SK-MEL-5 (cell line): ENCODE results near the gene PTH1R. TPM values are rescaled to one million over a fixed set of nuclear protein-coding genes. Genes with fewer than 3 reads are reported as not detected.

Source experiments
- DNase-seq: peaks from one replicate; pipeline ENCODE4 v3.0.0-alpha.2; 2016; ENCODE audit warnings: low read depth, low spot score
- in situ Hi-C: cut with HindIII; loops from 2 replicates; pipeline ENCODE4 v1.10.0; 2016; ENCODE audit warnings: low sequenced_read_pairs, high pct_unique_total_duplicates, low pct_unique_long_range_greater_than_20kb
- total RNA-seq: library from RNA; depleted of rRNA; stranded (reverse); fragments of >200 nt; shearing (Covaris generic); gene quantifications from 2 replicates; pipeline ENCODE4 v1.2.3, GENCODE V29; 2014

Gene PTH1R
- total RNA-seq, 1 experiment from 2014 or later: not detected

DNA sequence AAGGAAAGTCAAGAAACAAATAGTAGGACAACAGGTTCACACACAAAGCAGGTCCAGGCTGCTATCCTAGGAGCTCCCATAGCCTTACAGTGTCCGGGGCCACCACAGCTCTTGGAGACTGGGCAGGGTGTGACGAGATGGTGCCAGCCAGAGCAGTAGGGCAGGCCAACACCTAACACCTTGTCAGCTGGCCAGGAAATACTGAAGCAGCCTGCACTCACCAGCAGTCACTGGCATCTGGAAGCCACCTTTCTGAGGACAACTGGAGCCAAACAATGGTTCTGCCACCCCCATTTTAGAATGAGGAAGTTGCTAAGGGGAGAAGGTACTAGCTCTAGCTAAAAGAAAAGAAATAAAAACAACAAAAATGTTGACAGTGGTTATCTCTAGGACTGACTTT is 51.8 kb downstream of the PTH1R start:
- DNase-seq: no peak
- in situ Hi-C loops: no loop called here

GRCh38 chr3:46930166-46930944 is 52.8 kb downstream of the PTH1R start:
- in situ Hi-C loops: no loop called here
- no peak for DNase-seq

- in situ Hi-C loops: no loop called here
- DNase-seq: peak; percentile 23
Observed at GRCh38 chr3:46930945-46931403, 53.5 kb downstream of the PTH1R start.

DNA sequence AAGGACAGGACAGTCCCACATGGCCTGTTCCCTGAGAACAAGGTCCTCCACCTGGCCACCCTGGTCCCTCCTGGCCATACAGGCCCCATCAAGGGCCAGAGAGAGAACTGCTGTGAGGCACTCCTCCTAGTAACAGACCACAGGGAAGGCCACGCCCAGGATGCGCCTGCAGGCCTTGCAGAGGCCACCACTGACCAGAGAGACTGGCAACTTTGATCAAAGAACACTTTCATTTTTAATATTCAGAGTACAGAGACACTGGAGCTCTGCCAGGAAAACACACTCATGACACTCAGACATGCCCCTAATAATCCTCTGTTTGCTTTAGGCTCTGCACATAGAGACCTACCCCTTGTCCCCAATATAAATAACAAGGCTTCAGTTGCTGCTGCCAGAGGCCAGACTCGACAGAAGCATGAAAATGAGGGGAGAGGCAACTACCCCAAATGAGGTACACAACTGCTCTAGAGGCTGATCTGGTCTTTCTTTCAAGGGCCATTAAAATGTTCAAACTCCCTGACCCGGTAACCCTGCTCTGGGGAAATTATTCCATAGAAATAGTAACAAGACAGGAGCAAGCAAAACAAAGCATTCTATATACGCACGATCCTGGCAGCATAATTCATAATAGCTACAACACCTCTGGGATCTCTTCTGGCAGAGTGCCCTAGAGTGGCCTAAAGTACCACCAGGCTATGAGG is 54.3 kb downstream of the PTH1R start:
- DNase-seq: peak; percentile 75
- in situ Hi-C loops: no loop called here

DNA sequence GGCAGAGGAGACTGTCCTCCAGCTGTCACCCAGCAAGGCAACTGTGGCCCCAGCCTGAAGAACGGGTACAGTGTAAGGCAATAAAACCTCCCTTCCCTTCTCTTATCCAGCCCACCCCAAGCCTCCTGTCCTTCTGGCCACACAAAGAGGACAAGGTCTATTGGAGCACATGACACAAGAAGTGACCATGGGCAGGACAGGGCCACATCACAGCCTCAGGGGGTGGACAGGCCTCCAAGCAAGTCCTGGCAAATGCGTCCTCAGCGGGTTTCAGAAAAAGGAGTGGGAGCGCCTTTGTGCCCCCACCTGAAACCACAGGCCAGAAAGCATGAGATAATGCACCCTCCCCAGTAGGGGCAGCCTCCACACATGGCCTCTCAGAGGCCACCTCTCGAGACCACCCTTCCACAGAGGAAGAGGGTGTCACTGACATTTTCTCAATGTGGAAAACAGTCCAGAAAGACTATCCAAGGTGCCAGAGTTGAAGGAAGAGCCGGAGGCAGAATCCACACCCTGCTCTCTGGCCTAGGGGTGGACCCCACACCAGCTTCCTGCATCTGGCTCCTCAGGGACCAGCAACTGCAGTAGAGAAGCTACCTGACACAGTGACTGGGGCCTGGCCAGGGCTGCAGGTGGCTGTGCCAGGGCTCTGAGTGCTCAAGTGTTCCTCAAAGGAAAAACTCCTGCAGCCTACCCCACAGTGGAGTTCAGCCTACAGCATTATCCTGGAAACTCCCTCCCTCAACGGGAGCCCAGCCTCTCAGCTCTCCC is 55.1 kb downstream of the PTH1R start:
- in situ Hi-C loops: no loop called here

DNA sequence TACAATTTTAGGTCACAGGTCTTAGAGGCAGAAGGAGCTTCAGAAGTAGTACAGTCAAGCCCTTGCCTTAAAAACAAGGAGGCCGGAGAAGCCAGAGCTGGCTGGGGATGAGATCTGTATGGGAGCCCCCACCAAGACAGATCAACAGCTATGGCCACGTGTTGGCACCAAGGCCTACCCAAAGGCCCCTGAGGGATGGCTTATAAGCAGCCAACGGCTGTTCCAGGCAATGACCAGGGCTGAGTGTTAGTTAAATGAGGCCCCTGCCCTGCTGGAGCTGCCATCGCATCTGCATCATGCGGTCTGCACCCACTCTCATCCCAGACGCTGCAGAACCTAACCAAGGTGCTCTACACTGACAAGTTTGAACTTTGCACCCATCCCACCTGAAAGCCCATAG is 55.7 kb downstream of the PTH1R start:
- DNase-seq: no peak
- in situ Hi-C loops: no loop called here

More for the DNA sequence above, 55.1 kb downstream of the PTH1R start:
- DNase-seq: no peak

DNA sequence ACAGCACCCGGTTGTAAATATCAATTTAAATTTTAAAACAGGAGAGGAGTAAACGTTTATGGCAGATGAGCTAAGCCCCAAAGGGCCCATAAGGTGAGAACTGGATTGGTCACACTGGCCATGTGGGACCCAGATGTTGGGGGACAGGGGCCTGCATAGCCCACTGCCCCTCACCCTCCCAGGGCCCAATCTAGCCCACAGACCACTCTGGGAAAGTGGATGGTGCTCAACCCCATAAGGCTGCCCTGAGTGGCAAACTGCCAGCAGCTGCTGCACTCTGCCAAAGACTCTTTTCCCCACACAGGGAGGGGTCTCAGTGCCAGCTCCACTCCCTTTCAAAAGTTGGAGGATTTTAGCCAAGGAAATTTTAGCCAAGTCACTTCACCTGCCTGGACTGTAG is 56.6 kb downstream of the PTH1R start:
- in situ Hi-C loops: no loop called here
- DNase-seq: no peak

DNA sequence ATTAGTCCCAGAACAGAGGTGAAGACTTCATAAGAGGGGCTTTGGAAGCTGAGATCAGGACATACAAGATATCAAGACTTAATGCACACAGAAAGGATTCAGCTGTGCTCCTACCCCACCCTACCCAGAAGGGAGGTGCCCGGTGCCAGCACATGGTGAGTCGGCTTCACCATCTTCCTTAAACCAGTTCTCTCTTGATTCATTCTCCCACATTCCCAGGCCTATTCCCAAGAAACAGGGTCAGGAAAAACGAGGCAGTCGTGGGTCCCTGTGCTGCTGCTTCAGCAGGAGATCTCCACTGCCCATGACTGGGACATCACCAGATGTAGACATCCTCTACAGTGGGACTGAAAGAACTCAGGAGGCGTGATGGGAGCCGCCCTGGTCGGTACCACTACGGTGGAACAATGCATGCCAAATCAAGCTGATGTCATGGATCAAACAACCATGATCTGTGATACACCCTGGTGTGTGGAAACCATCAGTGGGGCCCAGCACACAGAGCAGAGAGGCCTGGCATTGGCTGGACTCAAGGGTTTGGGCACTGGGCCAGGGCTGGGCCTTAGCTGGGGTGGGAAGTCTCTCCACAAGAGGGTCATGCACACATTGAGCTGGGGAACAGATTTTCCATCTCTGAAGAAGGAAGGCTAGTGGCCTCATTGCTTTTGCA is 57.1 kb downstream of the PTH1R start:
- no peak for DNase-seq
- in situ Hi-C loops: no loop called here

- DNase-seq: peak; percentile 73
- in situ Hi-C loops: no loop called here
Observed at GRCh38 chr3:46935168-46935858, 57.8 kb downstream of the PTH1R start.

GRCh38 chr3:46935989-46936558 is 58.6 kb downstream of the PTH1R start:
- in situ Hi-C loops: no loop called here
- DNase-seq: no peak

DNA sequence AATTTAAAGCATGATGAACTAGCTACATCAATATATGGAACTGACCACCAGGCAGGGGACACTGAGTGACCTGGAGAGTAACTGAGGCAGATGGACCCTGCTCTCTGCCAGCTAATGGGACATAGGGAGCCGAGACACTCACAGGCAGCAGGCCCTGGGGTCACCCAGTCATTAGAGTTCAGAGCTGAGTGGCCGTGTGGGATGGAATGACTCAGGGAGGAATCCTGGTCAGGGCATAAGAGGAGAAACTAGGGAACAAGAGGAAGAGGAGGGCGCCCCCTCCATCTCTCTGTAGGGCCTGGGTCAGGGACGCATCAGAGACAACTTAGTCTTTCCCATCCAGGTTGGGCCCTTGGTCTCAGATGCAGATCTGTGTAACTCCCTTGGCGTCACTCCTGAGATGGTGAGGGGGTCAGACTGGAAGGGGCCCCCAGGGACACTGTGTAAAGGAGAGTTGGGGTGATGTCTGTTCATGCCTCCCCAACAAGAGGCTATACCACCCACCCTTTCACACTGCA is 59.3 kb downstream of the PTH1R start:
- in situ Hi-C loops: no loop called here
- no peak for DNase-seq

GRCh38 chr3:46938118-46938517 is 60.6 kb downstream of the PTH1R start:
- in situ Hi-C loops: no loop called here

GRCh38 chr3:46939578-46940445 is 62.3 kb downstream of the PTH1R start:
- in situ Hi-C loops: no loop called here
- no peak for DNase-seq

More at GRCh38 chr3:46938118-46938517, 60.6 kb downstream of the PTH1R start:
- DNase-seq: no peak

GRCh38 chr3:46942076-46942475 is 64.6 kb downstream of the PTH1R start:
- in situ Hi-C loops: no loop called here
- DNase-seq: no peak

DNA sequence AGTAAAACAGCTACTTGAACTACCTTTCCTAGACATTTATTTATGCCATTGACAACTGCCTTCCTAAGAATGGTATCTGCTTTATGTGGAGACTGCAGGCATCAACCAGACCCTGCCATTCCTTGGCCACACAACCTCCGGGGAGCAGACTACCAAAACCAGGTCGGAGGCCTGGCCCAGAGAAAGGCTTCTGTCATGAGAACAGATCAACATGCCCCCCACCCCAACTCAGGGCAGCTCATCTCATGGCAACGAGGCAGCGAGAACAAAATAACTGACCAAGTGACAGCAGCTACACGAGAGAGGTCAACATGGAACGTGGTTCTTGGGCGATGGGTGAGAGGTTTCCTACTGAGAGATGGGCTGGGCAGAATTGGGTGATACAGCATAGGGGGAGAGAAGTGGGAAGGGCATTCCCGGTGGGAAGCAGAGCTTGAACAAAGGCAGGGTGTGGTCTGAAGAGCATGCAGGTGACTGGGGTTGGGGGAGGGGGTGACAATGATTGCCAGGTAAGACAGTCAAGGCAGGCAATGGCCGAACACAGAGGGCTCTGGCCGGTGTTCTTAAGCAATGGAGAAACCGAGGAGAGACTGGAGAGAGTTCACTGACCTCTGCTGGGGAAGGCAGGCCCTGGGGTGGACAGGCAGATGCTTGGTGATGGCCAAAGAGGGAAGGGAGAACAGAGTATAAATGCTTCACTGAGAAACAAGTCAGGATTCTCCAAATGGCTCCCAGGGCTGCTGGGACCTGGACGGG is 65.1 kb downstream of the PTH1R start:
- in situ Hi-C loops: no loop called here

More for the DNA sequence above, 65.1 kb downstream of the PTH1R start:
- DNase-seq: no peak
